AG04449 (cell line): ENCODE measurements around the gene PIP5KL1.

Experiments used
- CTCF ChIA-PET: fragments of 350-600 bp; formaldehyde crosslinking; extraction: SDS; loops from one replicate; lab custom pipeline; 2021; ENCODE audit warnings: antibody characterized with exemption; lab: Yijun Ruan, JAX
- POLR2A ChIA-PET: fragments of 400-600, 350-600 bp; formaldehyde crosslinking; extraction: SDS; loops from one replicate; lab custom pipeline; 2020; ENCODE audit warnings: antibody characterized with exemption, inconsistent platforms; lab: Yijun Ruan, JAX
- DNase-seq: peaks from one replicate; pipeline ENCODE4 v3.0.0-alpha.2; 2010; ENCODE audit warnings: low read depth, low spot score
- H3K4me3 ChIP-seq: 2 replicates; pipeline ENCODE4 v1.5.1; 2011; ENCODE audit warnings: low read depth, mild to moderate bottlenecking, control low read depth, low read length
- CTCF ChIP-seq: IDR thresholded peaks from one replicate; pipeline ENCODE4 v1.5.1; 2011; ENCODE audit warnings: mild to moderate bottlenecking, moderate library complexity, low read length, control low read depth, inconsistent platforms; ENCODE audit not compliant: insufficient read depth; ENCODE audit errors: missing control alignments

The PIP5KL1 gene

GRCh38 chr9:127870887-127871286 lies 59.7 kb downstream of the PIP5KL1 start:
- ChIA-PET CTCF (interaction anchor here (1.2 to 8.4 kb wide), 21 partner anchors 11 to 282 kb away, joined by 3 to 128 read pairs (median 10); partner anchors contain the start of genes CDK9, ENG, FPGS and ST6GALNAC6), POLR2A (no interaction called here)
- no peak overlapping the region for H3K4me3 ChIP-seq
- no peak for TF ChIP-seq CTCF
- no peak for DNase-seq
